ENCODE measurements around the gene CRYBA1. TPM values are rescaled to one million over a fixed set of nuclear protein-coding genes. Genes with fewer than 3 reads are reported as not detected.
A peak's percentile ranks its signal among the peaks of the same experiment; 100 is the strongest.
"Not testable (repeated sequence)": the region's sequence is repeated elsewhere in the genome, so short reads cannot be mapped to it uniquely, and the experiment has no call there.

CRYBA1 gene
- total RNA-seq, 2 experiments from 2014 or later: not detected

GRCh38 chr17:29255926-29256522, 9.4 kb downstream of the CRYBA1 start:
- no peak for ATAC-seq
- intact Hi-C loops (cut with micrococcal nuclease): no loop called here
- Mint-ChIP-seq H3K27me3 (no peaks in the 10 kb centered on the region), H3K4me3 (no peak overlapping the region), H3K9me3 (no peaks in the 10 kb centered on the region), H3K36me3 (ENCODE audit: low read depth) (peaks cover 32% of the 10 kb centered on the region), H3K4me1 (ENCODE audit: low read depth) (peaks cover 25% of the 10 kb centered on the region), H3K27ac (peak overlapping the region; percentile 47)
- no peak for DNase-seq
- no peak for TF ChIP-seq CTCF (IDR thresholded peaks at IDR 0.05)
- POLR2A ChIA-PET: interaction anchor here (0.8 to 2.2 kb wide), 3 partner anchors 10 to 90 kb away, joined by 3 to 8 read pairs (median 4); no protein-coding TSS in a partner anchor
- CTCF ChIA-PET: interaction anchor here (0.9 to 4.0 kb wide), 12 partner anchors 13 to 362 kb away, joined by 3 to 21 read pairs (median 4); no protein-coding TSS in a partner anchor

GRCh38 chr17:29256735-29257466, 10.2 kb downstream of the CRYBA1 start:
- H3K36me3 Mint-ChIP-seq (ENCODE audit: low read depth): peaks cover 40% of the 10 kb centered on the region

GRCh38 chr17:29257756-29258155, 11.1 kb downstream of the CRYBA1 start:
- Mint-ChIP-seq H3K4me1 (ENCODE audit: low read depth) (peaks cover 33% of the 10 kb centered on the region), H3K4me3 (no peak overlapping the region)
- POLR2A ChIA-PET: interaction anchor here (1.2 to 1.4 kb wide), 2 partner anchors 10 to 29 kb away, joined by 3 read pairs; no protein-coding TSS in a partner anchor

More at GRCh38 chr17:29256735-29257466, 10.2 kb downstream of the CRYBA1 start:
- H3K4me1 Mint-ChIP-seq (ENCODE audit: low read depth): peaks cover 31% of the 10 kb centered on the region
- peak overlapping the region; percentile 71 for H3K27ac Mint-ChIP-seq
- DNase-seq: no peak
- POLR2A ChIA-PET: interaction anchor here (1.2 to 2.2 kb wide), 2 partner anchors 10 to 35 kb away, joined by 3 to 8 read pairs; no protein-coding TSS in a partner anchor
- CTCF ChIA-PET: interaction anchor here (0.9 to 4.0 kb wide), 14 partner anchors 11 to 361 kb away, joined by 3 to 21 read pairs (median 4); no protein-coding TSS in a partner anchor
- H3K4me3 Mint-ChIP-seq: no peak overlapping the region
- no peaks in the 10 kb centered on the region for H3K27me3 Mint-ChIP-seq
- no peaks in the 10 kb centered on the region for H3K9me3 Mint-ChIP-seq
- intact Hi-C loops (cut with micrococcal nuclease): no loop called here
- no peak for TF ChIP-seq CTCF (IDR thresholded peaks at IDR 0.05)
- ATAC-seq: no peak

GRCh38 chr17:29263916-29264315, 17.3 kb downstream of the CRYBA1 start:
- H3K36me3 Mint-ChIP-seq (ENCODE audit: low read depth): peaks cover 54% of the 10 kb centered on the region
- H3K9me3 Mint-ChIP-seq: no peaks in the 10 kb centered on the region
- no peak overlapping the region for H3K4me3 Mint-ChIP-seq
- ChIA-PET CTCF (no interaction called here), POLR2A (no interaction called here)
- peaks cover 37% of the 10 kb centered on the region for H3K4me1 Mint-ChIP-seq (ENCODE audit: low read depth)
- H3K27me3 Mint-ChIP-seq: no peaks in the 10 kb centered on the region
- H3K27ac Mint-ChIP-seq: peak overlapping the region; percentile 78
- no peak for TF ChIP-seq CTCF (IDR thresholded peaks at IDR 0.05)
- intact Hi-C loops (cut with micrococcal nuclease): no loop called here
- DNase-seq: no peak
- peak; percentile 55 for ATAC-seq

More at GRCh38 chr17:29257756-29258155, 11.1 kb downstream of the CRYBA1 start:
- Mint-ChIP-seq H3K27ac (peak overlapping the region; percentile 23), H3K9me3 (no peaks in the 10 kb centered on the region), H3K36me3 (ENCODE audit: low read depth) (peaks cover 44% of the 10 kb centered on the region), H3K27me3 (no peaks in the 10 kb centered on the region)
- TF ChIP-seq CTCF (IDR thresholded peaks at IDR 0.05): no peak
- intact Hi-C loops (cut with micrococcal nuclease): no loop called here
- DNase-seq (no peak), ATAC-seq (no peak)
- CTCF ChIA-PET: interaction anchor here (0.9 to 4.0 kb wide), 10 partner anchors 16 to 141 kb away, joined by 3 to 21 read pairs (median 6); no protein-coding TSS in a partner anchor

DNA sequence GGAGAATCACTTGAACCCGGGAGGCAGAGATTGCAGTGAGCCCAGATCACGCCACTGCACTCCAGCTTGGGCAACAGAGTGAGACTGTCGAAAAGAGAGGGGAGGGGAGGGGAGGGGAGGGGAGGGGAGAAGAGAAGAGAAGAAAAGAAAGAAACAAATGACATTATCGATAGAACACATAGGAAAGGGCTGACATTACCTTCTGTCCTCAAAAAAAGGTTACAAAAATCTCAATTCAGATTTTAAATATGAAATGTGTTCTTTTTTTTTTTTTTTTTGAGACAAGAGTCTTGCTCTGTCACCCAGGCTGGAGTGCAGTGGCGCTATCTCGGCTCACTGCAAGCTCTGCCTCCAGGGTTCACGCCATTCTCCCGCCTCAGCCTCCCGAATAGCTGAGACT, 25.3 kb downstream of the CRYBA1 start:
- CTCF ChIA-PET: interaction anchor here (0.6 to 1.7 kb wide), 2 partner anchors 19 to 833 kb away, joined by 3 to 8 read pairs; no protein-coding TSS in a partner anchor
- ATAC-seq; H3K4me3 Mint-ChIP-seq; DNase-seq; intact Hi-C loops (cut with micrococcal nuclease); H3K27me3 Mint-ChIP-seq; H3K9me3 Mint-ChIP-seq; POLR2A ChIA-PET: not testable (repeated sequence)
- Mint-ChIP-seq H3K4me1 (ENCODE audit: low read depth) (peaks cover 38% of the 10 kb centered on the region), H3K36me3 (ENCODE audit: low read depth) (peaks cover 59% of the 10 kb centered on the region), H3K27ac (peak overlapping the region; percentile 46)
